ENCODE results near the gene POLD1. TPM values are rescaled to one million over a fixed set of nuclear protein-coding genes. Genes with fewer than 3 reads are reported as not detected.

POLD1 gene
- total RNA-seq, 4 donors from 2014 or later, result 10.8 to 28.2 (median 15.5) TPM

GRCh38 chr19:50428772-50429463, 44.8 kb downstream of the POLD1 start:
- TF ChIP-seq POLR2A (IDR thresholded peaks at IDR 0.05) (no peak), CTCF (IDR thresholded peaks at IDR 0.05) (no peak), EP300 (IDR thresholded peaks at IDR 0.05) (no peak)
- peaks cover 0 to 62% of the 10 kb centered on the region in 2 donors for H3K27me3 ChIP-seq
- 86 to 87% methylated on average over 7 of the region's 7 CpGs for WGBS, 2 donors

GRCh38 chr19:50430888-50431342, 46.8 kb downstream of the POLD1 start:
- Histone ChIP-seq H3K36me3 (no peaks in the 10 kb centered on the region), H3K4me1 (peaks cover 0 to 30% (median 19%) of the 10 kb centered on the region in 4 donors), H3K4me3 (peak overlapping the region in 3 of 4 donors; percentile 60 to 78 (median 68)), H3K27me3 (peaks cover 0 to 78% of the 10 kb centered on the region in 2 donors), H3K27ac (peak overlapping the region in 3 of 4 donors; percentile 4 to 77 (median 75)), H3K9me3 (no peaks in the 10 kb centered on the region)
- DNase-seq (ENCODE audit: low spot score in 2 of 2), result no peak
- 20 to 36% methylated on average over 13 of the region's 13 CpGs for WGBS, 2 donors
- TF ChIP-seq EP300 (IDR thresholded peaks at IDR 0.05) (no peak), POLR2A (IDR thresholded peaks at IDR 0.05) (no peak), CTCF (IDR thresholded peaks at IDR 0.05) (no peak)

More at GRCh38 chr19:50428772-50429463, 44.8 kb downstream of the POLD1 start:
- H3K27ac ChIP-seq, result peak overlapping the region in 2 of 4 donors; percentile 68 to 69
- no peaks in the 10 kb centered on the region for H3K36me3 ChIP-seq
- DNase-seq (ENCODE audit: low spot score in 2 of 2), result no peak
- peaks cover 0 to 30% (median 19%) of the 10 kb centered on the region in 4 donors for H3K4me1 ChIP-seq
- no peaks in the 10 kb centered on the region for H3K9me3 ChIP-seq
- H3K4me3 ChIP-seq, result no peak overlapping the region

- Histone ChIP-seq H3K4me1 (peaks cover 0 to 30% (median 19%) of the 10 kb centered on the region in 4 donors), H3K27ac (peak overlapping the region; percentile 14 to 77 (median 64)), H3K27me3 (peaks cover 0 to 78% of the 10 kb centered on the region in 2 donors), H3K4me3 (peak overlapping the region; percentile 42 to 78 (median 64)), H3K9me3 (no peaks in the 10 kb centered on the region), H3K36me3 (no peaks in the 10 kb centered on the region)
- peak; percentile 49 to 78 for DNase-seq (ENCODE audit: low spot score in 2 of 2)
- 0 to 1% methylated on average over 35 to 41 of the region's 54 CpGs for WGBS, 2 donors
- TF ChIP-seq CTCF (IDR thresholded peaks at IDR 0.05) (no peak), POLR2A (IDR thresholded peaks at IDR 0.05) (no peak), EP300 (IDR thresholded peaks at IDR 0.05) (peak in 1 of 2 donors; percentile 36)
Observed at GRCh38 chr19:50431343-50432220, 47.4 kb downstream of the POLD1 start.

- Histone ChIP-seq H3K27me3 (peaks cover 0 to 74% of the 10 kb centered on the region in 2 donors), H3K4me3 (peak within 1 kb of the TSS; percentile 42 to 78 (median 64)), H3K4me1 (peaks cover 0 to 30% (median 19%) of the 10 kb centered on the region in 4 donors), H3K9me3 (no peaks in the 10 kb centered on the region), H3K36me3 (no peaks in the 10 kb centered on the region), H3K27ac (peak within 1 kb of the TSS; percentile 14 to 77 (median 64))
- no peak for TF ChIP-seq POLR2A (IDR thresholded peaks at IDR 0.05)
- TF ChIP-seq EP300 (IDR thresholded peaks at IDR 0.05), result no peak
- no peak for TF ChIP-seq CTCF (IDR thresholded peaks at IDR 0.05)
- WGBS, 2 donors, result 3 to 8% methylated on average over 21 to 23 of the region's 40 CpGs
- DNase-seq (ENCODE audit: low spot score in 2 of 2), result no peak
Observed at GRCh38 chr19:50432221-50433028, 48.3 kb downstream of the POLD1 start, which contains the start of gene MYBPC2. MYBPC2 (plus strand) TSS chr19:50432892; CDS start chr19:50432954, 62 bp downstream.

Measured in tibial nerve (tissue), 4 donors.